Muscle of back (tissue), 11 donors: ENCODE measurements around the gene ZNF688. TPM values are rescaled to one million over a fixed set of nuclear protein-coding genes. Genes with fewer than 3 reads are reported as not detected.
"Not testable (repeated sequence)": the region's sequence is repeated elsewhere in the genome, so short reads cannot be mapped to it uniquely, and the experiment has no call there.

Experiments used
- DNase-seq, 3 donors: peaks; one replicate each; pipeline versions ENCODE4 v3.0.0 to v3.0.0-alpha.2; 2013
- polyA plus RNA-seq, 10 donors: library from polyadenylated mRNA; unstranded; fragments of 120-200 nt; gene quantifications; one replicate each; pipeline ENCODE4 v1.2.1, GENCODE V29; 2013; ENCODE audit not compliant: insufficient read length in 10 of 10

ZNF688 gene
- polyA plus RNA-seq, 10 donors, result 5.9 to 10.1 (median 8.1) TPM

GRCh38 chr16:30557957-30558788 is 13.3 kb downstream of the ZNF688 start, which contains the start of gene ZNF764:
Gene ZNF764 (minus strand): TSS chr16:30558374. CDS start chr16:30558182, 192 bp downstream.
- DNase-seq, result peak; percentile 97 to 98 (median 98)

GRCh38 chr16:30557707-30557956 is 13.9 kb downstream of the ZNF688 start:
- peak in 1 of 3 donors; percentile 31 for DNase-seq

GRCh38 chr16:30556125-30556473 is 15.4 kb downstream of the ZNF688 start:
- no peak for DNase-seq

GRCh38 chr16:30555315-30556124 is 16.0 kb downstream of the ZNF688 start:
- no peak for DNase-seq

GRCh38 chr16:30554557-30555314 is 16.8 kb downstream of the ZNF688 start:
- no peak for DNase-seq

GRCh38 chr16:30553393-30553899 is 18.1 kb downstream of the ZNF688 start:
- no peak for DNase-seq

GRCh38 chr16:30552956-30553355 is 18.6 kb downstream of the ZNF688 start:
- no peak for DNase-seq

- no peak for DNase-seq
Observed at GRCh38 chr16:30551781-30552180, 19.7 kb downstream of the ZNF688 start.

GRCh38 chr16:30548416-30549253 is 22.9 kb downstream of the ZNF688 start:
- DNase-seq, result no peak

GRCh38 chr16:30546115-30546514 is 25.4 kb downstream of the ZNF688 start:
- no peak for DNase-seq

GRCh38 chr16:30543067-30543466 is 28.4 kb downstream of the ZNF688 start:
- no peak for DNase-seq

- DNase-seq, result no peak
Observed at GRCh38 chr16:30541502-30542329, 29.8 kb downstream of the ZNF688 start.

- DNase-seq, result not testable (repeated sequence)
Observed at GRCh38 chr16:30540916-30541464, 30.5 kb downstream of the ZNF688 start.

GRCh38 chr16:30539986-30540526 is 31.5 kb downstream of the ZNF688 start:
- DNase-seq, result not testable (repeated sequence)

GRCh38 chr16:30539000-30539964 is 32.2 kb downstream of the ZNF688 start:
- DNase-seq, result no peak

GRCh38 chr16:30536391-30537024 is 35.0 kb downstream of the ZNF688 start:
- not testable (repeated sequence) for DNase-seq

GRCh38 chr16:30535777-30536190 is 35.7 kb downstream of the ZNF688 start:
- peak; percentile 67 to 89 (median 79) for DNase-seq
